Memory B cell (primary cell): ENCODE measurements around the gene SSH2.

Source experiments
- ATAC-seq: fragments of 150-1000 bp; cut with Tn5 transposase; 2 replicates; pipeline ENCODE4 v1.10.0; 2021; ENCODE audit warnings: low read depth, mild to moderate bottlenecking, moderate library complexity
- DNase-seq, 2 donors: peaks; one replicate each; pipeline ENCODE4 v3.0.0; 2022; ENCODE audit warnings: low spot score in 2 of 2
- H3K27ac Mint-ChIP-seq: one replicate; pipeline ENCODE4 v1.8.0; 2022; ENCODE audit warnings: mild to moderate bottlenecking, moderate library complexity, mixed read lengths
- H3K27me3 Mint-ChIP-seq: one replicate; pipeline ENCODE4 v1.8.0; 2022; ENCODE audit warnings: mixed read lengths
- H3K36me3 Mint-ChIP-seq: one replicate; pipeline ENCODE4 v1.8.0; 2022; ENCODE audit warnings: mild to moderate bottlenecking, mixed read lengths
- H3K4me1 Mint-ChIP-seq: one replicate; pipeline ENCODE4 v1.8.0; 2022; ENCODE audit warnings: mixed read lengths
- H3K4me3 Mint-ChIP-seq: one replicate; pipeline ENCODE4 v1.8.0; 2022; ENCODE audit warnings: mild to moderate bottlenecking, moderate library complexity, mixed read lengths
- H3K9me3 Mint-ChIP-seq: one replicate; pipeline ENCODE4 v1.8.0; 2022; ENCODE audit warnings: mixed read lengths

The SSH2 gene

GRCh38 chr17:29610395-29610794, 319.6 kb downstream of the SSH2 start:
- no peak for DNase-seq
- no peak overlapping the region for H3K4me3 Mint-ChIP-seq
- H3K27me3 Mint-ChIP-seq: no peaks in the 10 kb centered on the region
- no peaks in the 10 kb centered on the region for H3K36me3 Mint-ChIP-seq
- no peaks in the 10 kb centered on the region for H3K9me3 Mint-ChIP-seq
- ATAC-seq: no peak
- H3K4me1 Mint-ChIP-seq: peaks cover 10% of the 10 kb centered on the region
- H3K27ac Mint-ChIP-seq: no peak overlapping the region

DNA sequence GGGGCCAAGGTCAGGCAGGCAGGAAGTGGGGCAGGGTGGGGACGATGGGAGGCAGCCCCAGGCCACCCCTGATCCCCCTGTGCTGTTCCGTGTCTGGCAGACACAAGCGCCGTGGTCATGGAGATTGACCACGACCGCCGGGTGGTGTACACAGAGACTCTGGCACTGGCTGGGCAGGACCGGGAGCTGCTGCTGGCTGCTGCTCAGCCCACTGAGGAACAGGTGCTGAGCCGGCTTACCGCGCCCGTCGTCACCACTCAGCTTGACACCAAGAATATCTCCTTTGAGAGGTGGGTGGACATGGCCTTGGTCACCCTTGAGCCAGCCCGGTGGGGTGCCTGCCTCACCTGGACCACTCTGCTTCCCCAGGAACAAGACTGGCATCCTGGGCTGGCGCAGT, 321.0 kb downstream of the SSH2 start:
- ATAC-seq: no peak
- Mint-ChIP-seq H3K27ac (no peak overlapping the region), H3K36me3 (no peaks in the 10 kb centered on the region), H3K4me3 (no peak overlapping the region), H3K27me3 (no peaks in the 10 kb centered on the region), H3K4me1 (peaks cover 2% of the 10 kb centered on the region), H3K9me3 (no peaks in the 10 kb centered on the region)
- DNase-seq: no peak

- Mint-ChIP-seq H3K9me3 (no peaks in the 10 kb centered on the region), H3K4me3 (no peak overlapping the region), H3K36me3 (no peaks in the 10 kb centered on the region), H3K27me3 (no peaks in the 10 kb centered on the region), H3K27ac (no peak overlapping the region), H3K4me1 (no peaks in the 10 kb centered on the region)
- ATAC-seq (no peak), DNase-seq (no peak)
Measured at GRCh38 chr17:29607557-29608195, 322.4 kb downstream of the SSH2 start.

DNA sequence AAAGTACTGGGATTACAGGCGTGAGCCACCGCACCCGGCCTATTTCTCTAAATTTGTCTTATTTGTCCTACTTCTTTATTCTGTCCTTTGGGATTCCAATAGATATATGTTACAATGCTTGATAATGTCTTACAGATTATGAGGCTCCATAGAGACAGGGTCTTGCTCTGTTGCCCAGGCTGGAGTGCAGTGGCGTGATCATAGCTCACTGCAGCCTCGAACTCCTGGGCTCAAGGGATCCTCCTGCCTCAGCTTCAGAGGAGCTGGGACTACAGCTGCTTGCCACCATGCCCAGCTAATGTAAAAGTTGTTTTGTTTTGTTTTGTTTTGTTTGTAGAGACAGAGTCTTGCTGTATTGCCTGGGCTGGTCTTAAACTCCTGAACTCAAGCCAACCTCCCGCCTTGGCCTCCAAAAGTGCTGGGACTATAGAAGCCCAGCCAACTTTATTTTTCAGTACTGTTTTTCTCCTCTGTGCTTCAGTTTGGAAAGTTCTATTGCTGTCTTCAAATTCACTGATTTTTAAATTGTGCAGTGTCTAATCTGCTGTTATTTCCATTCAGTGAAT, 326.8 kb downstream of the SSH2 start:
- no peak for ATAC-seq
- Mint-ChIP-seq H3K4me1 (no peaks in the 10 kb centered on the region), H3K9me3 (no peaks in the 10 kb centered on the region), H3K4me3 (no peak overlapping the region), H3K27ac (no peak overlapping the region), H3K36me3 (no peaks in the 10 kb centered on the region), H3K27me3 (no peaks in the 10 kb centered on the region)
- DNase-seq: no peak

- ATAC-seq (no peak), DNase-seq (no peak)
- H3K4me1 Mint-ChIP-seq: peaks cover 4% of the 10 kb centered on the region
- no peak overlapping the region for H3K4me3 Mint-ChIP-seq
- H3K27me3 Mint-ChIP-seq: no peaks in the 10 kb centered on the region
- H3K36me3 Mint-ChIP-seq: no peaks in the 10 kb centered on the region
- no peak overlapping the region for H3K27ac Mint-ChIP-seq
- H3K9me3 Mint-ChIP-seq: no peaks in the 10 kb centered on the region
Measured at GRCh38 chr17:29597361-29598172, 332.5 kb downstream of the SSH2 start.

DNA sequence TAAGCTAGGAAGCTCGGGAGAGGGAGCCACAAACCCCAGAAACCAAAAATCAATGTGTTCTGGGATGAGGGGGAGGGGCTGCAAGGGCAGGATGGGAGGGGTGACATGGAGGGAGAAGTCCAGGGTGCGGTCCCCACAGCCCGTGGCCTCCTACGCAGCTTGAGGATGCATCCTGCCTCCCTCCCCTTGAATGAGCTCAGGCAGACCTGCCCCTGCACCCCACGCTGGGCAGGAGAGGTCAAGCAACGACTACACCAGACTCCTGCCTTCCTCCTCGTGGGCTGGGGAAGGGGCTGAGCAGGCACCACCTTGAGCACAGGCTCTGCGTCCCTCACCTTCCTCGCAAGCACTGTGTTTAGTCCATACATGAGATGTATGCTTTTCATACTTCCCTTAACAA, 333.2 kb downstream of the SSH2 start:
- no peak for ATAC-seq
- no peak for DNase-seq
- H3K27ac Mint-ChIP-seq: no peak overlapping the region
- H3K9me3 Mint-ChIP-seq: no peaks in the 10 kb centered on the region
- H3K4me3 Mint-ChIP-seq: no peak overlapping the region
- no peaks in the 10 kb centered on the region for H3K36me3 Mint-ChIP-seq
- H3K27me3 Mint-ChIP-seq: no peaks in the 10 kb centered on the region
- H3K4me1 Mint-ChIP-seq: peaks cover 8% of the 10 kb centered on the region

DNA sequence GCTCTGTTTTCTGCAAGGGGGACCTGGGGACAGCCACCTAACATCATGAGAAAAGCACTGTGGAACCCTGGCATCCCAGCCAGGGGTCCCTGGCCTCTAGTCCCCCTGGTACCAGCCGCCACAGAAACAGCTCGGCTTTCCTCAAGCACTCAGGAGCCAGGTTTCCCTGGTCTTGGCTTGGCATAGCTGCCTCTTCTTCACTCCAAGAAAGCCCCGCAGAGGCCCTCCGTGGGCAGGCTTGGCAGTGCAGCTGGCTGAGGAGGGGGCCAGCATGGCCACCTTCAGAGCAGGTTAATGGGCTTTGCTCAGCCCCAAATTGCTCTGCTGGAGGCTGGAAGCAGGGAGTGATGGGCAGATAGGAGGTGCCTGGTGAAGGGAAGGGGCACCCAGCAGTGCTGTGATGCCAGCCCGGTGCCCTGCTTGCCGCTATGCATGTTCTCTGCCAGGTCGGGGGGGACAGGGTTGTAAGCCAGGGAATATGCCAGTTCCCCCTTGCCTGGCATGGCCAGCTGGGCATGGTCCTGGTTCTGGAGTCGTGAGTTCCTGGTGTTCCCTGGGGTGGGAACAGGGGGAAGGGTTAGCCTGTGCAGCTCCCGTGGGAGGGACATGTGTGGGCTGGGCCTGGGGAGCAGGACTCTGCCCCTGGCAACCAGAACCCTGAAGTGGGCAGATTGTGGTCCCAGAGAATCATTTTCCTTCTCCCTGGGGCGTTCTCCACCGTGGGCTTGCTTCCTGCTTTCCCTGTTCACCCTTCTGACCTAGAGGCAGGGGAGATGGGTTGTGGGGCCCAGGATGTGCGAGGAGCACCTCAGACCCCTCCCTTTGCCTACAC, 333.9 kb downstream of the SSH2 start:
- no peak overlapping the region for H3K27ac Mint-ChIP-seq

DNA sequence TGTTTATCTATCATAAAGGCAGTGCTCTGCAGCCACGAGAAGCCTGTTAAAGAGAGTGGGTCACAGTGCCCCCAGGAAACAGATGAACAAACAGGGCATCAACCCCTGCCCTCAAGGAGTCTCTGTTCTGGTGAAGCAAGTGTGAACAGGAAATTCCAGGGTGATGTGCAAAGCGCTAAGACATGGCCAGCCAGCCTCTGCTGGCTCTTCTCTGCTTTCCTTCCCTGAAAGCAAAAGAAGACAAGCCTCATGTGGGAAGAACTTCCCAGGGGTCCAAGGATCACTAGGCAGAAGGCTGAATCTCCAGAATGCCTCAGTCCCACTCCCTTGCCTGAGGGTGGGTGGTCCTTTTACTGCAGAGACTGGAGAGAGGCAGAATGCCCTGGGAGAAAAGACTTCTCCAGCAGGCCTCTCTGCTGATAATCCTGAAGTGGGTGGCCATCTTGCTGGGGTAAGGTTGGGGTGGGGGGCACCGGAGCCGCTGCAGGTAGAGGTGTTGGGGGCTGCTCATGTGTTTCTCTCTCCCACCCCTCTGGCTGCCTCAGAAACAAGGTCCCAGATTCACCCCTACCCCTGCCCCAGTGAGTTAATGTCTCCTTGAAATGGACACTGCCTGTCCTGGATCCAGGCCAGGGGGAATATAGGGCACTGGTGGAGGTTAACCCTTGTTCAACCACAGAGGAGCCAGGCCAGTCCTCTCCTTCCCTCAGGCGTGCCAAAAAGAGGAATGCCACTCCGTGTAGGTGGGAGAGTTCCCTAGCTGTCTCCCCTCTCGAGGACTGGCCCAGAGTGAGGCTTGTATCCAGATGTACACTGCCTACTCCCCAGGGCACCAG, 334.7 kb downstream of the SSH2 start:
- Mint-ChIP-seq H3K36me3 (no peaks in the 10 kb centered on the region), H3K4me3 (peak overlapping the region; percentile 72), H3K27me3 (no peaks in the 10 kb centered on the region), H3K9me3 (no peaks in the 10 kb centered on the region), H3K4me1 (peaks cover 22% of the 10 kb centered on the region), H3K27ac (no peak overlapping the region)
- no peak for DNase-seq
- no peak for ATAC-seq

More for the DNA sequence above, 333.9 kb downstream of the SSH2 start:
- DNase-seq (no peak), ATAC-seq (no peak)
- Mint-ChIP-seq H3K4me1 (peaks cover 15% of the 10 kb centered on the region), H3K4me3 (no peak overlapping the region), H3K36me3 (no peaks in the 10 kb centered on the region), H3K9me3 (no peaks in the 10 kb centered on the region), H3K27me3 (no peaks in the 10 kb centered on the region)

DNA sequence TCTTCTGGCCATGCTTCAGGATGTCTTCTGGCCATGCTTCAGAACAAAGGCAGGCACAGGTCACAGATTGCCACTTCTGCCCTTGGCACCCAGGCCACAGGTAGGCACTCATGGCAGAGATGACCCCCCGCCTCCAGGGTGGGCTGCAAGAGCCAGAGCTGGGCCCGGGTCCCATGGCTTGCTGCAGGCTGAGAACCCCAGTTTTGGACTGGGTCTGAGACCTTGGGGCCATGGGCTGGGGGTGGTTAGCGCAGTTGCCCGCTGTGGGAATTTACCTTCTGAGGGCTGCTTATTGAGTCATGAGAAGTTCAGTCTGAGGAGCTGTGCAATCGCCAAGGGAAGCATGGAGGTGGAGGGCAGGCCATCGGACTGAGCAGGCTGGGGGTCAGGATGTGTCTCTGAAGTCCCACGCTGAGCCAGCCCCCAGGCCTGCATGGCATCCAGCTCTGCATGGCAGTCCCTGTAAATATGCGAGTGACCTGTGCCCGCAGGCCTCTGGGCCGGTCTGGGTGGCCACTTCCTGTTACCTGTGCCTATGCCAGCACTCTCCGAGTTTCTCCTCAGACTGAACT, 335.4 kb downstream of the SSH2 start:
- DNase-seq (no peak), ATAC-seq (no peak)
- Mint-ChIP-seq H3K27me3 (no peaks in the 10 kb centered on the region), H3K4me1 (peaks cover 28% of the 10 kb centered on the region), H3K4me3 (peak overlapping the region; percentile 72), H3K9me3 (no peaks in the 10 kb centered on the region), H3K36me3 (no peaks in the 10 kb centered on the region), H3K27ac (no peak overlapping the region)

GRCh38 chr17:29593591-29594518, 336.2 kb downstream of the SSH2 start:
- H3K36me3 Mint-ChIP-seq: no peaks in the 10 kb centered on the region
- DNase-seq (no peak), ATAC-seq (no peak)
- no peaks in the 10 kb centered on the region for H3K27me3 Mint-ChIP-seq
- peak overlapping the region; percentile 82 for H3K4me3 Mint-ChIP-seq
- H3K27ac Mint-ChIP-seq: no peak overlapping the region
- H3K9me3 Mint-ChIP-seq: no peaks in the 10 kb centered on the region
- H3K4me1 Mint-ChIP-seq: peaks cover 28% of the 10 kb centered on the region

- Mint-ChIP-seq H3K4me1 (peaks cover 35% of the 10 kb centered on the region), H3K9me3 (no peaks in the 10 kb centered on the region), H3K36me3 (no peaks in the 10 kb centered on the region), H3K4me3 (peak within 1 kb of the TSS; percentile 91), H3K27me3 (no peaks in the 10 kb centered on the region), H3K27ac (no peak within 1 kb of the TSS)
- ATAC-seq (no peak), DNase-seq (peak in 1 of 2 donors; percentile 59)
Measured at GRCh38 chr17:29592850-29593551, 337.0 kb downstream of the SSH2 start, which contains the start of gene ANKRD13B. Gene ANKRD13B (plus strand): TSS chr17:29593132. CDS start chr17:29593622, 490 bp downstream.
